Measurements from ENCODE around the gene MMP14.

DNA sequence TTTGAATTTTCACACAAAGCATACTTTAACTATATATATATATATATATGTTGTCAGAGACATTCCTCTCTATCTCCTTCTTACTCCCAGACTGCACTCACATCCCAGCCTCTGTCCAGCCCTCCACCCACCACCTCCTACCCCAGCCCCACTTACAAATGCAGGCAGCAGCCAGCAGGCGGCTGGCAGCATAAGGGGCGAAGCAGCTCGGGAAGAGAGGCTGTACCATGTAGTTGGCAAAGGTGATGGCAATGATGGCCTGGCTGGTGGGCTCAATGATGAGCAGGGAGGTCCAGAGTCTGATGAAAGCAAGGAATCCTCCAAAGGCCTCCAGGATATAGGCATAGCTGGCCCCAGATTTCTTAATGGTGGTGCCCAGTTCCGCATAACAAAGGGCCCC, 23.6 kb upstream of the MMP14 start:
- TF ChIP-seq HMGA1 (CRISPR knock-in tag; conservative IDR thresholded peaks at IDR 0.05) (no peak), TOPORS (CRISPR knock-in tag; IDR thresholded peaks at IDR 0.05) (no peak), HHEX (CRISPR knock-in tag; IDR thresholded peaks at IDR 0.05) (no peak), KAT8 (CRISPR knock-in tag; IDR thresholded peaks at IDR 0.05) (no peak)
- TF ChIP-seq, protein P1, sequence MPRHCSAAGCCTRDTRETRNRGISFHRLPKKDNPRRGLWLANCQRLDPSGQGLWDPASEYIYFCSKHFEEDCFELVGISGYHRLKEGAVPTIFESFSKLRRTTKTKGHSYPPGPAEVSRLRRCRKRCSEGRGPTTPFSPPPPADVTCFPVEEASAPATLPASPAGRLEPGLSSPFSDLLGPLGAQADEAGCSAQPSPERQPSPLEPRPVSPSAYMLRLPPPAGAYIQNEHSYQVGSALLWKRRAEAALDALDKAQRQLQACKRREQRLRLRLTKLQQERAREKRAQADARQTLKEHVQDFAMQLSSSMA (CRISPR knock-in tag; IDR thresholded peaks at IDR 0.05) = no peak
- TF ChIP-seq, protein P2, sequence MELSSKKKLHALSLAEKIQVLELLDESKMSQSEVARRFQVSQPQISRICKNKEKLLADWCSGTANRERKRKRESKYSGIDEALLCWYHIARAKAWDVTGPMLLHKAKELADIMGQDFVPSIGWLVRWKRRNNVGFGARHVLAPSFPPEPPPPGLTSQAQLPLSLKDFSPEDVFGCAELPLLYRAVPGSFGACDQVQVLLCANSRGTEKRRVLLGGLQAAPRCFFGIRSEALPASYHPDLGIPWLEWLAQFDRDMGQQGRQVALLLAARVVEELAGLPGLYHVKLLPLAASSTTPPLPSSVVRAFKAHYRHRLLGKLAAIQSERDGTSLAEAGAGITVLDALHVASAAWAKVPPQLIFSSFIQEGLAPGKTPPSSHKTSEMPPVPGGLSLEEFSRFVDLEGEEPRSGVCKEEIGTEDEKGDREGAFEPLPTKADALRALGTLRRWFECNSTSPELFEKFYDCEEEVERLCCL (CRISPR knock-in tag; IDR thresholded peaks at IDR 0.05; ENCODE audit: borderline replicate concordance) = no peak
